Endometrial microvascular endothelial cells (primary cell): ENCODE results near the gene PBX1. TPM values are rescaled to one million over a fixed set of nuclear protein-coding genes. Genes with fewer than 3 reads are reported as not detected.

Experiments used
- in situ Hi-C: cut with HindIII; loops from 2 replicates; pipeline ENCODE4 v1.10.0; 2017; ENCODE audit warnings: low sequenced_read_pairs, low pct_unique_long_range_greater_than_20kb; ENCODE audit errors: inconsistent ontology term
- total RNA-seq: library from RNA; depleted of rRNA; stranded (reverse); fragments of >200 nt; gene quantifications from one replicate; pipeline ENCODE4 v1.2.3, GENCODE V29; 2015; ENCODE audit errors: inconsistent ontology term

Gene PBX1
- total RNA-seq, 1 donor from 2014 or later, result 3.1 TPM

DNA sequence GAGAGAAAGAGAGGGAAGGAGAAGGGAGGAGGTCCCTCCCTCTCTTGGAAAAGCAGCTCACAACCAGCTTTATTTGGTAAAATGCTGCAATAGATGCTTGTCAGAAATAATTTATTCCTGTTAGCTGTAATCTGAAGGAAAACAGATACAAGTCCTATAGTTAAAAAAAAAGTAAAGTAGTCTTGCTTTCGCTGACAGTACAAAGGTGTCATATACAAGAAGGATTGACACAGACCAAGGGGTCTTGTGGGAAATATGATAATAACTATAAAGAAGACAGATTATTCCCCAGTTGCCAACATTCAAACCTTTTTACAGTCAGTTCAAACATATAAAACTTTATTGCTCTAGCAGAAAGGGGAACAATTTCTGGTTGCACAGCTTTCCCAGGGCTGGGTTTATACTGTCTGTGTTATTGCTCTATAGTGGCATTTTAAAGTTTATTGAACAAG, 145.0 kb downstream of the PBX1 start:
- in situ Hi-C loops, result no loop called here

DNA sequence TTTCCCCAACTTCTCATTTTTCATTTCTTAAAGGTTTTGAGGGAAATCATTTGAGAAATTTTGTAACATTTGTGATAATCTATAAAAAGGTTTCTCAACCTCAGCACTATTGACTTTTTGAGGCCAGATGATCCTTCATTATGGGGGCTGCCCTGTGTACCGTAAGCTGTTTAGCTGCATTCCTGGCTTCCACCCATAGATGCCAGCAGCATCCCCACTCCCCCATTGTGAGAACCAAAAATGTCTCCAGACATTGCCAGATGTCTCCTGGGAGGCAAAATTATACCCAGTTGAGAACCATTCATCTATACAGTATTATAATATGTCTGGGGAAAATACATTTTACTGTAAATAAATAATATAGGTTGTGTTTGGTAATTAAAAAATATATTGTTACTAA, 146.0 kb downstream of the PBX1 start:
- in situ Hi-C loops, result no loop called here

DNA sequence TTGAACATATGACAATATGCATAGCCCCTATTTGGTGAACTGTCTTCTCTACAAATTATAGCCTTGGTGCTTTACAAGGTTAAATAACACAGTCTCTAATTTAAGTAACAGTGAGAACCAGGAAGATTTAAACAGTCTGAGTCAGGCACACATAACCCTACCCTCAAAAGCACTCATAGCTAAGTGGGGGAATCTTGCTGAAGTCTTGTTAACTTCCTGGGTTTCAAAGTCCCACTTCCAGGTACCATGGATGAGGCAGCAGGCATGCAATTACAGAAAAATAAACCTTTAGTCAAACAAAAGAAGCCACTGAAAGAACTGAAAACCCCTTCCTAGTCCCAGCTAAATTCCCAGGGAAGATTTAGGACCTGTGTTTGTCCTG, 147.6 kb downstream of the PBX1 start:
- in situ Hi-C loops, result no loop called here

DNA sequence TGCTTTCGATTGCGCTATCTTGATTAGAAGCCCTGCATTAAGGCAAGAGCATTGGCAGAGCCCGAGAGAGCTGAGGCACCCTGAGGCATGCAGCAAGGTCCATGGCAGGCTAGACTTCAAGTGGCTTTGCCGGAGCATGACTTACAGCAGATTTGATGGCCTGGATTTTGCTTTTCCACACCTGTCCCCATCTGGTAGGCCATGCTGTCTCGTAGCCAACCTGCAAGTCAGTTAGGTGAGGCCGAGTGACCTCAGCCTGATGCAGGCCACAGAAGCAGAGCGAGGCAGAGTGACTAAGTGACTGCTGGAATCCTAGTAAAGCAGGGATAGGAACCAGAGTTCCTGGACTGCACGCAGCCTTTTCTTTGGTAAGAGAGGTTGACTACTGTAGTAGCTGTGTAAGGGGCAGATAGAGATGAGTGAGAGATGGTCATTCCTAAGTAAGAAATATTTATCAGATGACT, 148.9 kb downstream of the PBX1 start:
- in situ Hi-C loops, result no loop called here

DNA sequence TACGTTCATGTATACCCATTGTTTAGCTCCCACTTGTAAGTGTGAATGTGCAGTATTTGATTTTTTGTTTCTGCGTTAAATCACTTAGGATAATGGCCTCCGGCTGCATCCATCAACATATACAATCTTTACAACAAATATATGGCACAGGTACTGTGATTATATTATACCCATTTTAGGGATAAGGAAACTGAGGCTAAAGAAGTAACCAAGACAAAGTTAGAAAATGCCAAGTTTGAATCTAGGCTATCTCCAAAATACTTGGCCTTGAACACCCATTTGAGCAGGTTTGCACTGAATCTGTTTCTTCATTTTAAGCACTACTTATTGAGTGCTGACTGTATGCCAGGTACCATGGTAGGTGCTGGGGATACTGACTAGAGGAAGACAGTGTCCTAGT, 149.6 kb downstream of the PBX1 start:
- in situ Hi-C loops, result no loop called here

DNA sequence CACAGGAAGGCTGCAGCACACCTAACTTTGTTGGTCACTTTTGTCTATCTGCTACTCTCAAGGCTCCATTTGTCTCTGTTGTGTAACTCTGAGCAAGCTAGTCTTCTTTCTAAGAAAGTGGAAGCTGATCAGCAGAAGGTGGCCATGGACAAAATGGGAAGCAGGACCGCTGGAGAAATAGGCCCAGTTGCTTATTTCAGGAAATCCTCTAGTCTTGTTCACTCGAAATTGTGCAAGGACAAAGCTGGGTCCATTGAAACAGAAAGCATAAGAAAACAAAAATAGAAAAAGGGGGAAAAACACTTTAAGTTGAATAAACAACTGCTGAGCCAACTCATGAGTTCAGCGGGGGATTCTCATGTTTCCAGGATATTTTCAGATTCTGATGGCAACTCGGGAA, 150.1 kb downstream of the PBX1 start:
- in situ Hi-C loops, result no loop called here

DNA sequence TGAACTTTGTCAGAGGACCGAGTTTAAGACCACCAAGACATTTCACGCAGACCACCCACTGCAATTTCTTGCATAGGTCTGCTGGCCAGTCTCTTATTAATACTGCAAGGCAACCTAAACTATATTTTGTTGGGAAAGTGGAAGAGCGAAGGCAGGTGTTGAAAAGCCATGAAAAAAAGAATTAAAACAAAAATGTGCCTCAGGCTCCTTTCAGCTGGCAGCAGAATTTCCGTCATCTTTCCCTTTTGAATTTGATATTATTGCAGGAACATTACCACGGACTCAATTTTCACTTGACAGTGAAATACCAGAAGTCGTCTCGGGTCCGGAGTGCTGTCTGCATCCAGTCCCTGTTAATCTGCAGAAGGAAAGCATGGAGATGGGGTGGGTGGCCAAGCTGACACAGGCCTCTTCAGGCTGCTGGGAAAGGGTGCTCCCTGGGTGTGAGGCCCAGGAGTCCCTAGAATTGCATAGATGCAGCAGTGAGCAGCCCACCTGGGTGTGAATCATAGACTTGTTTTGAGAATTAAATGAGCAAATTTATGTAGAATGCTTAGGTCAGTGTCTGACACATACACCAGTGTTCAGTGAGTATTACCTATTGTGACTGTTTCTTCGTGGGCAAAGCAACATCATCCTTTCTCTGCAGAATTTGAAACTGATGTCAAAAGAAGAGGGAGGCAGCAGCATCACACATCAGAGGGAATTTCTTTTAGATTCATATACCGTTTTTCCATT, 150.7 kb downstream of the PBX1 start:
- in situ Hi-C loops, result no loop called here

DNA sequence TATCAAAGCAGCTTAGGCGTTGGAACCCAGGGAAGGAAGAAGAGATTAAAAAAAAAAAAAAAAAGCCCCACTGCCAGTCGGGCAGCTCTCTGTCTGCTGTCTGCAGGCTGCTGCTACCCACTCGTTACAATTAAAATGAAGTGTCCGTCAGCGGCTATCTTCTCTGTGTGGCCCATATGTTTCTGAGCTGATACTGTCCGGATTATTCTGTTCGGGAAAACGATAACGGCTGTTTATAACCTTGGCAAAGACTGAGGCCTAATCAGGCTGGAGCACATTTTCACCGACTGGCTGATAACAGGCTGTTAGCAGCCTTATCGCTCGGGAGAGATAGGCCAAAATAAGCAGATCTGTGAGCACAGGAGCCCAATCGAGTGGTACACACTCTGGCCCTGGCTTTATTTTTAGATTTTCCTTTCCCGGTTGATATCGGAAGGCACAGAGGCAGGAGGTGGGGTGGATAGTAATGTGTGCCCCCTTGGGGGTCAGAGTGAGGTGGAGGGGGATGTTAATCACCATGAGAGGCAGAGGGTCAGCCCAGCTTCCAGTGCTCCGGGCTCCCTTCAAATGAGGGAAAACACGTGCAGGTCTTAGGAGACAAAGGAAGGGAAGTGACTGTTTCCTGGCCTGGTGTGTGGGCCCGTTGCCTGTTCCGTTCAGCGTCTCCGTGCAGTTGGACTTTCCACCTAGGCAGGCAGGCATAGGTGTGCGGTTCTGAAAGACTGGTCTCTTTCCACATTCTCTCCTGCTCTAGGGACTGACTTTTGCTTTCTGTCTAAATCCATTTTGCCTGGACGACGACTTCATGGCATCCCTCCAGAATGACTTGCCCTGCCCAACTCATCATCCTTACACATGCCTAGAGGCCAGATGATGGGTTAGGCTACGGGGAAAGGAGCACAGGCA, 153.4 kb downstream of the PBX1 start:
- in situ Hi-C loops, result no loop called here

DNA sequence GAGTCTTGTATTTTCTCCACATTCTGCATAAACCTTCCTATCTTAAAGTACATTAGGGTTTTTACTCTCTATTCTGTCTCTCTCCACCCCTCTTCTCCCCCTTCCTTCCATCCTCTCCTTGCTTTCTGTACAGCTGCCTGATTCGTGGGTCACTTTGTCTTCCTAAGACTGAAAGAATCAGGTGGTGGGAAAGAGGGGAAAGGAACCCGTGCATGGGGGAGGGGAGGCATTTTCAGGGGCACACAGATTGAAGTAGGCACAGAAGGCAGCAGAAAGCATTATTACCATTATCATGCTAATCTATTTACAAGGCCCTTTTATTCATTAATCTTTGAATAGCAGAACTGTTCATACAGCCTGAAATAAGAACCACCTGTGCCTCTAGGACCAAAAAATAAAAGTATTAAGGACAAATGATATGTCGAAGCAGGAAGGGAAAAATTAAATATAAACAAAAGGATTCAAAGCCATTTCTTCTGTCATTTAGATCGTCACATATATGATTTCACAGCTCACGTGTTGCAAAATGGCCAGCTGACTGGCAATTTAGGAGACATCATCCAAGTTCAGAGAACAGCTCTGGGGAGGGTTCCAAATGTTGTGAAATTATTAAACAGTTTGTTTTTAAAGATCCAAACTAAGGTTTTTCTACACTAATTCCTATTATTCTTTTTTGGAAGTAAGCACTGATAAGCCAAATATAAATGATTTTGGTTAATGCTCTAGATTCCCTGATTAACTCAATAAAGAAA, 154.6 kb downstream of the PBX1 start:
- in situ Hi-C loops, result no loop called here

DNA sequence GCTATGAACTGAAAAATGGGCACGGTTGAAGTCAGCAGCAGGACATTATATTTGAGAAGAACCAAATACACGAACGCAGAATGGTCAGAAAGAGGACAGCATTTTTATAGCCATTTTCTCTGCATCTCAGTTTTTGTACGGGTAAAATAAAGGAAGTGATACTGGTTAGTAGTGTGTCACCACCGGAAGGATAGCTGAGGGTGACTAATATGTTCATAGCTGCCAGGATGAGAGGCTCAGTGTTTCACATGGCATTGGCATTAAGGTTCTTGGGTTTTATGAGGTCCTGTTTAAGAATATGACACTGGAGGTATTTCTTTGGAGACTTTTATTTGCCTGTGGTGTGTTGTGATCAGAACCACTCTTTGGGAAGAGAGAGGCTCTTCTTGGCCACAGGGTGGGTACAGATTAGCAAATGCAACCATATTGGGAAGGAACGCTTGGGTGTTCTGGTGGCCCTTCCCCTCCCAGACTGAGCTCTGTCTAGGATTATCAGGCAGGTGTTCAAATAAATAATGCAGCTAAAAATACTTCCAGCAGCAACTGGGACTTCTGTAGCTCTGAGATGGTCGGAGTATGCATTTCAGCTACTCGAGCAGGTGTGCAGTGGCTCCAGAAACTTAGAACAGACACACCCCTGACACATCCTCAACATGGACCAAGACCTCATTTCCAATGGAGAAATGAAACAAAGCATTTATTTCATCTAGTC, 158.2 kb downstream of the PBX1 start:
- in situ Hi-C loops, result no loop called here

DNA sequence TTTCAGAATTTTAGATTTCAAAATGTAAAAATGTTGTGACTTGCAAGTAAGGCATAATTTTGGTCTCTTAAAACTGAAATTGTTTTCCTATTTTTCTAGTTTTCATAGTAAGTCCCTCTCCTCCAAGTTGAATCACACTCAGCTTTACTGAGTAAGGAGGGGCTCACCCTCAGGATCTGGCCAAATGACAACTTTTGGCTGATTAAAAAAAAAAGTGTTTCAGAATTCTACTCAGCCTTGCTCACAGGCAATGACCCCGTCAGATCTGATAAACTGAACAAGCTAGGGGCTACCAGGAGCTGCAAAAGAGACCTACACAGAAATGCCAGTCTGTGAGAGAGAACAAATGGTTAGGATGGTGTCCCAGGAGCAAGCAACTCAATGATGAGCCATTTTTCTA, 159.8 kb downstream of the PBX1 start:
- in situ Hi-C loops, result no loop called here

DNA sequence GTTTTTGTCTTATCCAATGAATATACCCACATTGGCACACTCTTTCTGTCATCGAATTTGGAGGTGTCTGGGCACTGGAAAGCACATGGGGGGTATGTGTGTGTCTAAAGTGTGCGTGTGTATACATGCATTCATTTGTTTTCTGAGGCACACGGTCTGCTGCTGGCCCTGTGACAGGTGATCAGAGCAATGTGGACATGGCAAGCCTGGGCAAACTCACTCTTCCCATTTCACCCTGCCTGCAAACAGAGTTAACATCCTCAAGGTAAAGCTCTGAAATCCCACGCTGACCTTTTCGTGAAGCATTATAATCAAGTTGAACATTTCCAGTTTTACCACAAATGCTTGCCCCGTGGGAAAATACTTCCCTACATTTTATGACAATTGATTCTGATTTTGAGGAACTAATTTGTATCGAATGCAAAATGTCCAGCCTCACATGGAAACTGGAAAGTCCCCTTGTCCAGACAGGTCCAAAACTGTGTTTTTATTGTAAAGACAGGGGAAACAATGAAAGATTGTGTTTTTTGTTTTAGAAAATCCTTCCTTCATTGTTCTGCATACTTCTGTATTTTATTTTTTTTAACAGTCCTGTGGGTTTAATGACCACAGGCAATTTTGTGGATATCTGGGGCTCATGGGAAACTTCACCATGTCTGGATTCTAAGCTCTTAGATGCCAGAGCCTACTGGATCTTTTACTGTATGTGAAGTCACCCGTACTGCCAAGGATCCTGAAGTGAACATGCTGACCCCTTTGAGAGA, 160.9 kb downstream of the PBX1 start:
- in situ Hi-C loops, result no loop called here

DNA sequence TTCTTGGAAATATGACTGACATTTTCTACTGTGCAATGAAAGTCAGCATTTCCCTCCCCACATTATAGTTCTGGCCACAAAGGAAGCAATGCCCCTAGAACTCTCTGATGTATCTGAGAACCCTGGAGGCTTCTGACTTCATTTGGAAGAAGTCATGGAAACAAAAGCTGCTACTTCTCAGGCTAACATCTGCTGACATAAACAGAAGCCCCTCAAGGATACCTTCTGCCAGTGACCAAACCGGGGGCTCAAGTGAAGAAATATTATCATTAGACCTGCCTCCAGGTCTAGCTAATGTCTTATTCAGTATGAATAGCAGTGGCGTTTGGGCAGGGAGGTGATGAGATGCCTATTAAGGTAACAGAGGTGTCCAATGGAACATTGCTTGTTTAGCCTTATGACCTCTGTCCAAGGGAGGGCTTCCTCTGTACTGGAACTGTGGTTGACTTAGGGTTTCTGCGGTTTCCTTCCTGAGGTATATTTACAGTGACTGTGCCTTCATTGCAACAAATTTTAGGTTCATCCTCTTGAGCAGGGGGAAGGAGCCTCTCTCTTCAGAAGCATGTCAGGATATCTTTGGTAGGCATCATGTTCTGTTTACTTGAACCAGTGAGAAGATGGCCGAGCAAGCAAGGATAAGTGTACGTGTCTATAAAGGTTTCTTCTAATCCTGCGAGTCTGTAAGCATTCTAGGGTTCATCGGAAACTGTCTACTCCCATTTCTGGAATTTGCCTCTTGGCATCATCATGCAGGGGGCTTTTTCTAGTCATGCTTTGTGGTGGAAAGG, 161.7 kb downstream of the PBX1 start:
- in situ Hi-C loops, result no loop called here

DNA sequence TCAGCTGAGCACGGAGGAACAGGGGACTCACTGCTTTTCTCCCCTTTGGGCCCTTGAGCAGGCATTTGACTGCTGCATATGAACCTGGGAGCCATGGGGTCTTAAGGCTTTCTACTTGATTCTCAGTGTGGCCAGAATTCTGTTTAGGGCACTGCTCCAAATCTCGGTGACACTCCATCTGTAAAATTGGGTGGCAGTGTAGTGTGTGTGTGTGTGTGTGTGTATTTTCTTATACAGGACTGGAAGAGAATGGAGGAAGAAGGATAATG, 162.2 kb downstream of the PBX1 start:
- in situ Hi-C loops, result no loop called here

DNA sequence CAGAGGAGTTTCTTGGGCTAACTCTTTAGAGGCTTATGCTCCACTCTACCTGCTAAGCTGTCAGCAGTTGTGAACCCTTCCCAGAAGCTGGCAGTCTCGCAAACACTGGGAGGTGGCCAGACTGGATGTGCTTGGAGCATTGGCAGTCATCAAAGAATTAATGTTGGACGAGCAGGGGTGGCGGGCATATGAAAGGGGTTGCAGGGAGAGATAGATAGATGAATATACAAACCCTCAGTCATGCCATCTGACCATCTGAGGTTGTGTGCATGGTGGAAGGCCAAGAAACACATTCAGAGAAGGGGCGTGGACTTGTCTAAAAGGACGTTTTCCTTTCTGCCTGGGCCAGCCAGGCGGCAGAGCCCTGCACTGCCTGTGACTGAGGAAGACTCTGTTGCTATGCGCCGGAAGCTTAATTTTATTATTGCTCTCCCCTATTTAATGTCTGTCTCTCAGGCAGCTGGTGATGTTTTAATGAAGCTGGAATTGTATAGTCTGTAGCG, 164.4 kb downstream of the PBX1 start:
- in situ Hi-C loops, result no loop called here

DNA sequence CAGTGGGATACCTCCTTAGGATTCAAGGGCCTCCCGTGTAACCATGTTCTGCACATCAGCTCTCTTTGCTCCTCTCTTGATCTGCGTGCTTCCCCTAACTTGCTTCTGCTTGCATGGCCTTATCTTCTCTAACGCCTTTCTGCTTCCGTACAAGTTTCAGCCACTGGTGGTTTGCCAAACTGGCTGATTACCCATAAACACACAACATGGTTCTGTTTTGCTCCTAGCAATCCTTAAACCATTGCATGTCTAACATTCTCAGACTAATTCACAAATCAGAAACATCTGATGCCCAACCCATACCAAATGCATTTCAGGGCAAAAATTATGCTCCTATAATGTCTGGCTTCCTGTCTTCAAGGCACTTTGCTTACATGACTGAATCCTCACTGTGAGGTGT, 166.4 kb downstream of the PBX1 start:
- in situ Hi-C loops, result no loop called here

DNA sequence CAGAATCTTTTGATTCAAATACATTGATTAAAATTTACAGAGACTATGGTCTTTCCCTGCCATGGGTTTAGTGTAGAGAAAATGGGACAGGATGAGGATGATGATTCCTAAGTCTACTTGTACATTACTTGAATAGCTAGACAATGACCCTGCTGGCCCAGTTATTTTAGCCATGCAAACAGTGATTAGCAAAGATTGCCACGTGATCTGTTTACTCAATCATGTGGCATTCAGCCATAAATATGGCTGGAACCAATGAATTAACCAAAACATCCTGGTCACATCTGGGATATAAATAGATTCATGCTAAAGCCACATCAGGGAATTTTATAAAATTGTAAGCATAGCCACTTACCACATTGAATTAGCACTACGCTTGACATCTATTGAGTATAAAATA, 167.3 kb downstream of the PBX1 start:
- in situ Hi-C loops, result no loop called here

DNA sequence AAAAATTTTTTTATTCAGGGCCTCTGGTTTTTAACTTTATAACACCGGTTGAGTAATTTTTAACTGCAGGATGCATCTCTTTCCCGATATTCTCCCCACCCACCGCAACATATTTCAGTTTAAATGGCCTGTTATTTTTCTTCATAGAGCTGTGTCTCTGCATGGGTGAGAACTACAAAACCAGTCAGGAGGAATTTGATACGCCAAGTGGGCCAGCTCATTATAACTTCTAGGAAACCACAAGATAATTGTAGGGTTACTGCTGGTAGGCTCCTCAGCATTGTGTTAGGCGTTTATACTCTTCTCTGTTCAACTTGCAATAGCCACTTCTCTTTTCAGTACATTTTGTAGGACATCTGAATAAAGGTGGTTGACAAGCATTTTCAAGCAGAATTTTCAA, 169.7 kb downstream of the PBX1 start:
- in situ Hi-C loops, result no loop called here
